DOHH2 (cell line): ENCODE data around the gene SLC43A2.

Experiments
- EZH2phosphoT487 ChIP-seq: fragments of 200-600 bp; sonication (generic); IDR thresholded peaks from 2 replicates; pipeline ENCODE4 v1.6.1; 2017; ENCODE audit warnings: borderline replicate concordance, mild to moderate bottlenecking, antibody characterized with exemption, low read length, moderate library complexity, mixed read lengths
- TF ChIP-seq, protein P1 (sequence below): fragments of 200-600 bp; sonication (generic); IDR thresholded peaks from one replicate; pipeline ENCODE4 v1.5.1; 2014; ENCODE audit warnings: antibody characterized with exemption, mild to moderate bottlenecking, low read depth, low read length; ENCODE audit not compliant: poor library complexity, severe bottlenecking

GRCh38 chr17:1591474-1592090 lies 37.1 kb downstream of the SLC43A2 start:
- TF ChIP-seq, protein P1, sequence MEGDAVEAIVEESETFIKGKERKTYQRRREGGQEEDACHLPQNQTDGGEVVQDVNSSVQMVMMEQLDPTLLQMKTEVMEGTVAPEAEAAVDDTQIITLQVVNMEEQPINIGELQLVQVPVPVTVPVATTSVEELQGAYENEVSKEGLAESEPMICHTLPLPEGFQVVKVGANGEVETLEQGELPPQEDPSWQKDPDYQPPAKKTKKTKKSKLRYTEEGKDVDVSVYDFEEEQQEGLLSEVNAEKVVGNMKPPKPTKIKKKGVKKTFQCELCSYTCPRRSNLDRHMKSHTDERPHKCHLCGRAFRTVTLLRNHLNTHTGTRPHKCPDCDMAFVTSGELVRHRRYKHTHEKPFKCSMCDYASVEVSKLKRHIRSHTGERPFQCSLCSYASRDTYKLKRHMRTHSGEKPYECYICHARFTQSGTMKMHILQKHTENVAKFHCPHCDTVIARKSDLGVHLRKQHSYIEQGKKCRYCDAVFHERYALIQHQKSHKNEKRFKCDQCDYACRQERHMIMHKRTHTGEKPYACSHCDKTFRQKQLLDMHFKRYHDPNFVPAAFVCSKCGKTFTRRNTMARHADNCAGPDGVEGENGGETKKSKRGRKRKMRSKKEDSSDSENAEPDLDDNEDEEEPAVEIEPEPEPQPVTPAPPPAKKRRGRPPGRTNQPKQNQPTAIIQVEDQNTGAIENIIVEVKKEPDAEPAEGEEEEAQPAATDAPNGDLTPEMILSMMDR: no peak
- no peak for TF ChIP-seq EZH2phosphoT487
